WTC11 (cell line): Measurements from ENCODE around the gene PLCXD1. TPM values are rescaled to one million over a fixed set of nuclear protein-coding genes. Genes with fewer than 3 reads are reported as not detected.
A peak's percentile ranks its signal among the peaks of the same experiment; 100 is the strongest.

Source experiments
- ATAC-seq: fragments of 200-7000 bp; cut with Tn5 transposase; 2 replicates; pipeline ENCODE4 v1.10.0; 2021; ENCODE audit warnings: mild to moderate bottlenecking, moderate library complexity
- CTCF ChIA-PET: fragments of 300-600 bp; sonication (Branson Sonifier 250); formaldehyde crosslinking; loops from one replicate; lab custom pipeline; 2021; ENCODE audit warnings: antibody characterized with exemption; lab: Charles Lee
- POLR2A ChIA-PET: fragments of 350-600 bp; sonication (Branson Sonifier 250); formaldehyde crosslinking; loops from one replicate; lab custom pipeline; 2021; ENCODE audit warnings: antibody characterized with exemption; lab: Charles Lee
- DNase-seq: peaks from one replicate; pipeline ENCODE4 v3.0.0; 2021; ENCODE audit warnings: low spot score
- H3K27ac Mint-ChIP-seq: 2 replicates; pipeline ENCODE4 v1.8.0; 2021; ENCODE audit warnings: mixed read lengths
- H3K27me3 Mint-ChIP-seq: 2 replicates; pipeline ENCODE4 v1.8.0; 2021; ENCODE audit warnings: low read depth, mild to moderate bottlenecking, moderate library complexity, mixed read lengths
- H3K36me3 Mint-ChIP-seq: 2 replicates; pipeline ENCODE4 v1.8.0; 2021; ENCODE audit warnings: mixed read lengths
- H3K4me1 Mint-ChIP-seq: 2 replicates; pipeline ENCODE4 v1.8.0; 2022; ENCODE audit warnings: mixed read lengths
- H3K4me3 Mint-ChIP-seq: 2 replicates; pipeline ENCODE4 v1.8.0; 2021; ENCODE audit warnings: mild to moderate bottlenecking, moderate library complexity, mixed read lengths
- H3K9me3 Mint-ChIP-seq: 2 replicates; pipeline ENCODE4 v1.8.0; 2021; ENCODE audit warnings: mixed read lengths
- CBFB ChIP-seq: sonication (generic); formaldehyde crosslinking; IDR thresholded peaks from 2 replicates; pipeline ENCODE4 v1.8.1; 2022; ENCODE audit warnings: mild to moderate bottlenecking, low read depth, missing genetic modification reagents
- GABPB1 ChIP-seq: sonication (generic); formaldehyde crosslinking; IDR thresholded peaks from 2 replicates; pipeline ENCODE4 v1.8.1; 2023; ENCODE audit warnings: mild to moderate bottlenecking, missing genetic modification reagents
- GRHL2 ChIP-seq: fragments of 250-450 bp; sonication (Bioruptor Pico); IDR thresholded peaks from 2 replicates; pipeline ENCODE4 v1.8.0; 2022; ENCODE audit warnings: mild to moderate bottlenecking, moderate library complexity; ENCODE audit not compliant: insufficient replicate concordance, severe bottlenecking
- MYBL2 ChIP-seq: sonication (generic); formaldehyde crosslinking; IDR thresholded peaks from 2 replicates; pipeline ENCODE4 v1.8.1; 2023; ENCODE audit warnings: mild to moderate bottlenecking, moderate library complexity, missing genetic modification reagents
- NR3C1 ChIP-seq: sonication (generic); formaldehyde crosslinking; conservative IDR thresholded peaks from 2 replicates; pipeline ENCODE4 v1.8.1; 2023; ENCODE audit warnings: low read depth, mild to moderate bottlenecking, missing genetic modification reagents
- OVOL2 ChIP-seq: fragments of 250-450 bp; sonication (Bioruptor Pico); IDR thresholded peaks from 2 replicates; pipeline ENCODE4 v1.9.0; 2021; ENCODE audit warnings: mild to moderate bottlenecking, borderline replicate concordance
- SP1 ChIP-seq: sonication (generic); formaldehyde crosslinking; conservative IDR thresholded peaks from 2 replicates; pipeline ENCODE4 v1.8.1; 2022; ENCODE audit warnings: missing genetic modification reagents
- ZNF317 ChIP-seq: sonication (generic); formaldehyde crosslinking; IDR thresholded peaks from 2 replicates; pipeline ENCODE4 v1.8.1; 2023; ENCODE audit warnings: low read depth, mild to moderate bottlenecking, moderate library complexity, missing genetic modification reagents, borderline replicate concordance
- ZNF416 ChIP-seq: fragments of 250-450 bp; sonication (Bioruptor Pico); IDR thresholded peaks from 2 replicates; pipeline ENCODE4 v1.9.0; 2021; ENCODE audit warnings: mild to moderate bottlenecking, inconsistent platforms
- total RNA-seq: library from RNA; stranded (reverse); gene quantifications from 3 replicates; pipeline ENCODE4 v1.2.3, GENCODE V29; 2021
- TF ChIP-seq, protein P1 (sequence below): sonication (generic); formaldehyde crosslinking; IDR thresholded peaks from 2 replicates; pipeline ENCODE4 v1.8.1; 2022; ENCODE audit warnings: mild to moderate bottlenecking, missing genetic modification reagents, moderate library complexity, borderline replicate concordance
- TF ChIP-seq, protein P2 (sequence below): fragments of 200-600 bp; IDR thresholded peaks from 2 replicates; pipeline ENCODE4 v1.8.0; 2022; ENCODE audit warnings: antibody characterized with exemption
- TF ChIP-seq, protein P3 (sequence below): fragments of 250-450 bp; sonication (Bioruptor Pico); IDR thresholded peaks from 2 replicates; pipeline ENCODE4 v1.9.0; 2021; ENCODE audit warnings: mild to moderate bottlenecking, borderline replicate concordance
- TF ChIP-seq, protein P4 (sequence below): sonication (generic); formaldehyde crosslinking; IDR thresholded peaks from 2 replicates; pipeline ENCODE4 v1.8.0; 2022; ENCODE audit warnings: missing genetic modification reagents
- TF ChIP-seq, protein P5 (sequence below): sonication (generic); formaldehyde crosslinking; IDR thresholded peaks from 2 replicates; pipeline ENCODE4 v1.8.0; 2022; ENCODE audit warnings: mild to moderate bottlenecking, missing genetic modification reagents
- TF ChIP-seq, protein P6 (sequence below): fragments of 250-450 bp; sonication (Bioruptor Pico); IDR thresholded peaks from 2 replicates; pipeline ENCODE4 v1.8.0; 2021; ENCODE audit warnings: mild to moderate bottlenecking

PLCXD1 gene
- total RNA-seq, 1 experiment from 2014 or later = 131 TPM

DNA sequence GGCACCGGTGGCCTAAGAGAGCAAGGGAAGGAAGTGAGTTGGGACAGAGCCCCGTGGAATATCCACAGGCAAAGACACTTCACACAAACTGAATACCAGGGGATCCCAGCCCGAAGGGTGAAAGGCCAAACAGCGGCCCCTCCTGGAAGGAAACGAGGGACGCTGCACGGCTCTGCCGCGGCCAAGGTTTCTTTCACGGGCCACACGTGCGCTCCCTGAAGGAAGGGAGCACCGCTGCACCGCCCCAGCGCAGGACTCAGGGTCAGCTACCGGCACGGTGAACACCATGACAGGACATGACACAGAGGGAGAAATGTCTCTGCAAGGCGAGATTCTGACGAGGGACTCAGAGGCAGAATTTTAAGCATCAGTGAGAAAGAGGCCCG is 69.0 kb downstream of the PLCXD1 start:
- POLR2A ChIA-PET = no interaction called here
- TF ChIP-seq OVOL2 (CRISPR knock-in tag) (no peak), CBFB (CRISPR knock-in tag) (no peak), MYBL2 (CRISPR knock-in tag) (no peak)
- TF ChIP-seq, protein P1, sequence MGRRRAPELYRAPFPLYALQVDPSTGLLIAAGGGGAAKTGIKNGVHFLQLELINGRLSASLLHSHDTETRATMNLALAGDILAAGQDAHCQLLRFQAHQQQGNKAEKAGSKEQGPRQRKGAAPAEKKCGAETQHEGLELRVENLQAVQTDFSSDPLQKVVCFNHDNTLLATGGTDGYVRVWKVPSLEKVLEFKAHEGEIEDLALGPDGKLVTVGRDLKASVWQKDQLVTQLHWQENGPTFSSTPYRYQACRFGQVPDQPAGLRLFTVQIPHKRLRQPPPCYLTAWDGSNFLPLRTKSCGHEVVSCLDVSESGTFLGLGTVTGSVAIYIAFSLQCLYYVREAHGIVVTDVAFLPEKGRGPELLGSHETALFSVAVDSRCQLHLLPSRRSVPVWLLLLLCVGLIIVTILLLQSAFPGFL (CRISPR knock-in tag) = no peak
- TF ChIP-seq, protein P2, sequence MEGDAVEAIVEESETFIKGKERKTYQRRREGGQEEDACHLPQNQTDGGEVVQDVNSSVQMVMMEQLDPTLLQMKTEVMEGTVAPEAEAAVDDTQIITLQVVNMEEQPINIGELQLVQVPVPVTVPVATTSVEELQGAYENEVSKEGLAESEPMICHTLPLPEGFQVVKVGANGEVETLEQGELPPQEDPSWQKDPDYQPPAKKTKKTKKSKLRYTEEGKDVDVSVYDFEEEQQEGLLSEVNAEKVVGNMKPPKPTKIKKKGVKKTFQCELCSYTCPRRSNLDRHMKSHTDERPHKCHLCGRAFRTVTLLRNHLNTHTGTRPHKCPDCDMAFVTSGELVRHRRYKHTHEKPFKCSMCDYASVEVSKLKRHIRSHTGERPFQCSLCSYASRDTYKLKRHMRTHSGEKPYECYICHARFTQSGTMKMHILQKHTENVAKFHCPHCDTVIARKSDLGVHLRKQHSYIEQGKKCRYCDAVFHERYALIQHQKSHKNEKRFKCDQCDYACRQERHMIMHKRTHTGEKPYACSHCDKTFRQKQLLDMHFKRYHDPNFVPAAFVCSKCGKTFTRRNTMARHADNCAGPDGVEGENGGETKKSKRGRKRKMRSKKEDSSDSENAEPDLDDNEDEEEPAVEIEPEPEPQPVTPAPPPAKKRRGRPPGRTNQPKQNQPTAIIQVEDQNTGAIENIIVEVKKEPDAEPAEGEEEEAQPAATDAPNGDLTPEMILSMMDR = no peak
- TF ChIP-seq, protein P3, sequence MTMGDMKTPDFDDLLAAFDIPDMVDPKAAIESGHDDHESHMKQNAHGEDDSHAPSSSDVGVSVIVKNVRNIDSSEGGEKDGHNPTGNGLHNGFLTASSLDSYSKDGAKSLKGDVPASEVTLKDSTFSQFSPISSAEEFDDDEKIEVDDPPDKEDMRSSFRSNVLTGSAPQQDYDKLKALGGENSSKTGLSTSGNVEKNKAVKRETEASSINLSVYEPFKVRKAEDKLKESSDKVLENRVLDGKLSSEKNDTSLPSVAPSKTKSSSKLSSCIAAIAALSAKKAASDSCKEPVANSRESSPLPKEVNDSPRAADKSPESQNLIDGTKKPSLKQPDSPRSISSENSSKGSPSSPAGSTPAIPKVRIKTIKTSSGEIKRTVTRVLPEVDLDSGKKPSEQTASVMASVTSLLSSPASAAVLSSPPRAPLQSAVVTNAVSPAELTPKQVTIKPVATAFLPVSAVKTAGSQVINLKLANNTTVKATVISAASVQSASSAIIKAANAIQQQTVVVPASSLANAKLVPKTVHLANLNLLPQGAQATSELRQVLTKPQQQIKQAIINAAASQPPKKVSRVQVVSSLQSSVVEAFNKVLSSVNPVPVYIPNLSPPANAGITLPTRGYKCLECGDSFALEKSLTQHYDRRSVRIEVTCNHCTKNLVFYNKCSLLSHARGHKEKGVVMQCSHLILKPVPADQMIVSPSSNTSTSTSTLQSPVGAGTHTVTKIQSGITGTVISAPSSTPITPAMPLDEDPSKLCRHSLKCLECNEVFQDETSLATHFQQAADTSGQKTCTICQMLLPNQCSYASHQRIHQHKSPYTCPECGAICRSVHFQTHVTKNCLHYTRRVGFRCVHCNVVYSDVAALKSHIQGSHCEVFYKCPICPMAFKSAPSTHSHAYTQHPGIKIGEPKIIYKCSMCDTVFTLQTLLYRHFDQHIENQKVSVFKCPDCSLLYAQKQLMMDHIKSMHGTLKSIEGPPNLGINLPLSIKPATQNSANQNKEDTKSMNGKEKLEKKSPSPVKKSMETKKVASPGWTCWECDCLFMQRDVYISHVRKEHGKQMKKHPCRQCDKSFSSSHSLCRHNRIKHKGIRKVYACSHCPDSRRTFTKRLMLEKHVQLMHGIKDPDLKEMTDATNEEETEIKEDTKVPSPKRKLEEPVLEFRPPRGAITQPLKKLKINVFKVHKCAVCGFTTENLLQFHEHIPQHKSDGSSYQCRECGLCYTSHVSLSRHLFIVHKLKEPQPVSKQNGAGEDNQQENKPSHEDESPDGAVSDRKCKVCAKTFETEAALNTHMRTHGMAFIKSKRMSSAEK (CRISPR knock-in tag) = no peak
- TF ChIP-seq, protein P4, sequence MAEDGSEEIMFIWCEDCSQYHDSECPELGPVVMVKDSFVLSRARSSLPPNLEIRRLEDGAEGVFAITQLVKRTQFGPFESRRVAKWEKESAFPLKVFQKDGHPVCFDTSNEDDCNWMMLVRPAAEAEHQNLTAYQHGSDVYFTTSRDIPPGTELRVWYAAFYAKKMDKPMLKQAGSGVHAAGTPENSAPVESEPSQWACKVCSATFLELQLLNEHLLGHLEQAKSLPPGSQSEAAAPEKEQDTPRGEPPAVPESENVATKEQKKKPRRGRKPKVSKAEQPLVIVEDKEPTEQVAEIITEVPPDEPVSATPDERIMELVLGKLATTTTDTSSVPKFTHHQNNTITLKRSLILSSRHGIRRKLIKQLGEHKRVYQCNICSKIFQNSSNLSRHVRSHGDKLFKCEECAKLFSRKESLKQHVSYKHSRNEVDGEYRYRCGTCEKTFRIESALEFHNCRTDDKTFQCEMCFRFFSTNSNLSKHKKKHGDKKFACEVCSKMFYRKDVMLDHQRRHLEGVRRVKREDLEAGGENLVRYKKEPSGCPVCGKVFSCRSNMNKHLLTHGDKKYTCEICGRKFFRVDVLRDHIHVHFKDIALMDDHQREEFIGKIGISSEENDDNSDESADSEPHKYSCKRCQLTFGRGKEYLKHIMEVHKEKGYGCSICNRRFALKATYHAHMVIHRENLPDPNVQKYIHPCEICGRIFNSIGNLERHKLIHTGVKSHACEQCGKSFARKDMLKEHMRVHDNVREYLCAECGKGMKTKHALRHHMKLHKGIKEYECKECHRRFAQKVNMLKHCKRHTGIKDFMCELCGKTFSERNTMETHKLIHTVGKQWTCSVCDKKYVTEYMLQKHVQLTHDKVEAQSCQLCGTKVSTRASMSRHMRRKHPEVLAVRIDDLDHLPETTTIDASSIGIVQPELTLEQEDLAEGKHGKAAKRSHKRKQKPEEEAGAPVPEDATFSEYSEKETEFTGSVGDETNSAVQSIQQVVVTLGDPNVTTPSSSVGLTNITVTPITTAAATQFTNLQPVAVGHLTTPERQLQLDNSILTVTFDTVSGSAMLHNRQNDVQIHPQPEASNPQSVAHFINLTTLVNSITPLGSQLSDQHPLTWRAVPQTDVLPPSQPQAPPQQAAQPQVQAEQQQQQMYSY (CRISPR knock-in tag) = no peak
- DNase-seq (no peak), ATAC-seq (peak; percentile 58)
- peaks cover 18% of the 10 kb centered on the region for H3K36me3 Mint-ChIP-seq
- no peak overlapping the region for H3K4me3 Mint-ChIP-seq
- H3K27me3 Mint-ChIP-seq = no peaks in the 10 kb centered on the region
- peak overlapping the region; percentile 76; the same call in 1 of the 2 replicates for H3K27ac Mint-ChIP-seq
- CTCF ChIA-PET = no interaction called here
- H3K4me1 Mint-ChIP-seq = 0 out of 2 replicates have a peak, but pooled peaks cover 3% of the 10 kb centered on the region
- H3K9me3 Mint-ChIP-seq = no peaks in the 10 kb centered on the region

DNA sequence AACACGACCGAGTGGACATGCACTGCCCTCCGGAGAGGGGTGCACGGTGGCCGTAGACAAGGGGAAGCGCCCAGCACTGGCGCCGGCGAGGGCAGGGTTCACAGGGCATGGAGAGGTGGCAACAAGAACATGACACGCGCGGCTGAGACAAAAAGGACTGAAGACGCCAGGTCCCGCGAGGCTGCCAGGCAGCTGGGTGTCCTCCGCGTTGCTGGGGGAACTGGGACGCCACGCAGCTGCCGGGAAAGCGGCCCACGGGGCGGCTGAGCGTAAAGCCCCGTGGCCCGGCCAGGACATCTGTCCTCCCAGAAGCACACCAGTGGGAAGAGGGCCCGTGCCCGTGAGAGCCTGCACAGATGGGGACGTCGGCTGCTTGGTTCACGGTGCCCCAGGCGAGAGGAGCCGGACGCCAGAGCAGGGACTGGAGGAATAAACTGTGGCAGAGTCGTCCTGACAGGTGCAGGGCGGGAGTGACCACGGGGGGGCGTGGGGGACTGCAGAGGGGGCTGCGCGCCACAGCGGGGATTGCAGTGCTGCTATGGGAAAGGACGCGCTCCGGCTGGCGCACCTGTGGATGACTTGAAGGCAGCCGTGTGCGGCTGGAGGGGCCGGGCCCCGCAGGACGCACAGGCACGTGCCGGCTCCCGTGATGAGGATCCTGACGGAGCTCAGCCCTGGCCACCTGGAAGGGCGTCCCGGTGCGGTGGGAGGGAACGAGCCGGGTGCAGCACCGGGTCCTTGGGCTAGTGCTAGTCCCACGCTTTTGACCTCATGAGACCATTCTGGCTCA is 69.5 kb downstream of the PLCXD1 start:
- Mint-ChIP-seq H3K27ac (peak overlapping the region; percentile 76; the same call in 1 of the 2 replicates), H3K4me1 (0 out of 2 replicates have a peak, but pooled peaks cover 3% of the 10 kb centered on the region), H3K4me3 (no peak overlapping the region), H3K36me3 (peaks cover 20% of the 10 kb centered on the region), H3K27me3 (no peaks in the 10 kb centered on the region), H3K9me3 (no peaks in the 10 kb centered on the region)
- no peak for ATAC-seq
- ChIA-PET CTCF (no interaction called here), POLR2A (no interaction called here)
- DNase-seq = no peak
- TF ChIP-seq NR3C1 (CRISPR knock-in tag) = no peak
- TF ChIP-seq ZNF416 (CRISPR knock-in tag) = no peak
- no peak for TF ChIP-seq ZNF317 (CRISPR knock-in tag)
- TF ChIP-seq GABPB1 (CRISPR knock-in tag) = no peak
- TF ChIP-seq, protein P5, sequence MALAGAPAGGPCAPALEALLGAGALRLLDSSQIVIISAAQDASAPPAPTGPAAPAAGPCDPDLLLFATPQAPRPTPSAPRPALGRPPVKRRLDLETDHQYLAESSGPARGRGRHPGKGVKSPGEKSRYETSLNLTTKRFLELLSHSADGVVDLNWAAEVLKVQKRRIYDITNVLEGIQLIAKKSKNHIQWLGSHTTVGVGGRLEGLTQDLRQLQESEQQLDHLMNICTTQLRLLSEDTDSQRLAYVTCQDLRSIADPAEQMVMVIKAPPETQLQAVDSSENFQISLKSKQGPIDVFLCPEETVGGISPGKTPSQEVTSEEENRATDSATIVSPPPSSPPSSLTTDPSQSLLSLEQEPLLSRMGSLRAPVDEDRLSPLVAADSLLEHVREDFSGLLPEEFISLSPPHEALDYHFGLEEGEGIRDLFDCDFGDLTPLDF (CRISPR knock-in tag) = no peak
- TF ChIP-seq, protein P6, sequence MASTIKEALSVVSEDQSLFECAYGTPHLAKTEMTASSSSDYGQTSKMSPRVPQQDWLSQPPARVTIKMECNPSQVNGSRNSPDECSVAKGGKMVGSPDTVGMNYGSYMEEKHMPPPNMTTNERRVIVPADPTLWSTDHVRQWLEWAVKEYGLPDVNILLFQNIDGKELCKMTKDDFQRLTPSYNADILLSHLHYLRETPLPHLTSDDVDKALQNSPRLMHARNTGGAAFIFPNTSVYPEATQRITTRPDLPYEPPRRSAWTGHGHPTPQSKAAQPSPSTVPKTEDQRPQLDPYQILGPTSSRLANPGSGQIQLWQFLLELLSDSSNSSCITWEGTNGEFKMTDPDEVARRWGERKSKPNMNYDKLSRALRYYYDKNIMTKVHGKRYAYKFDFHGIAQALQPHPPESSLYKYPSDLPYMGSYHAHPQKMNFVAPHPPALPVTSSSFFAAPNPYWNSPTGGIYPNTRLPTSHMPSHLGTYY (CRISPR knock-in tag) = no peak
- no peak for TF ChIP-seq SP1 (CRISPR knock-in tag)
- no peak for TF ChIP-seq GRHL2 (CRISPR knock-in tag)
